GM12878 (cell line): Measurements from ENCODE around the gene PKMYT1.

Experiments used
- CBX5 ChIP-seq: sonication (generic); IDR thresholded peaks from 2 replicates; pipeline ENCODE4 v1.6.1; 2016; ENCODE audit warnings: low read depth, moderate library complexity, mild to moderate bottlenecking, inconsistent platforms
- CHD1 ChIP-seq: IDR thresholded peaks from 2 replicates; pipeline ENCODE4 v1.6.1; 2012; ENCODE audit warnings: low read depth, low read length, improper control_type of control experiment
- CREB1 ChIP-seq: IDR thresholded peaks from 2 replicates; pipeline ENCODE4 v1.6.1; 2012; ENCODE audit warnings: low read depth, mild to moderate bottlenecking, inconsistent platforms
- EZH2 ChIP-seq: IDR thresholded peaks from 2 replicates; pipeline ENCODE4 v1.6.1; 2012; ENCODE audit warnings: low read depth, mild to moderate bottlenecking, control low read depth, inconsistent platforms, low read length, borderline replicate concordance; ENCODE audit not compliant: control insufficient read depth
- GABPA ChIP-seq: IDR thresholded peaks from 2 replicates; pipeline ENCODE4 v1.6.1; 2014; ENCODE audit warnings: antibody characterized with exemption, low read depth, mild to moderate bottlenecking, inconsistent platforms
- POLR2A ChIP-seq: IDR thresholded peaks from 2 replicates; pipeline ENCODE4 v1.6.1; 2011; ENCODE audit warnings: low read depth, mild to moderate bottlenecking, low read length
- RAD21 ChIP-seq: IDR thresholded peaks from 2 replicates; pipeline ENCODE4 v1.6.1; 2011; ENCODE audit warnings: mild to moderate bottlenecking, low read depth, low read length, moderate library complexity; ENCODE audit not compliant: insufficient read depth
- SIN3A ChIP-seq: IDR thresholded peaks from 2 replicates; pipeline ENCODE4 v1.6.1; 2012; ENCODE audit warnings: low read depth, low read length, improper control_type of control experiment
- STAT1 ChIP-seq: fragments of 450-650 bp; conservative IDR thresholded peaks from 2 replicates; pipeline ENCODE4 v1.6.1; 2014; ENCODE audit warnings: antibody characterized with exemption, mild to moderate bottlenecking
- TBL1XR1 ChIP-seq: IDR thresholded peaks from 2 replicates; pipeline ENCODE4 v1.6.1; 2012; ENCODE audit warnings: low read depth, low read length, improper control_type of control experiment
- TF ChIP-seq, protein P1 (sequence below), 3 experiments: IDR thresholded peaks in 2 of 3; conservative IDR thresholded peaks in 1 of 3; 2 replicates each; pipeline ENCODE4 v1.5.1; 2011; ENCODE audit warnings: low read depth in 3 of 3, low read length in 3 of 3, mild to moderate bottlenecking in 3 of 3, control low read depth in 2 of 3, moderate library complexity in 2 of 3, inconsistent platforms in 1 of 3, mixed read lengths in 1 of 3; ENCODE audit not compliant: control insufficient read depth in 2 of 3, insufficient read depth in 1 of 3; ENCODE audit errors: extremely low read depth in 1 of 3
- TF ChIP-seq, protein P2 (sequence below): IDR thresholded peaks from 2 replicates; pipeline ENCODE4 v1.6.1; 2012; ENCODE audit warnings: low read length, inconsistent platforms
- TF ChIP-seq, protein P3 (sequence below): IDR thresholded peaks from 2 replicates; pipeline ENCODE4 v1.6.1; 2012; ENCODE audit warnings: mild to moderate bottlenecking, low read depth, low read length
- TF ChIP-seq, protein P4 (sequence below): IDR thresholded peaks from 2 replicates; pipeline ENCODE4 v1.6.1; 2011; ENCODE audit warnings: low read depth, low read length, improper control_type of control experiment, borderline replicate concordance

DNA sequence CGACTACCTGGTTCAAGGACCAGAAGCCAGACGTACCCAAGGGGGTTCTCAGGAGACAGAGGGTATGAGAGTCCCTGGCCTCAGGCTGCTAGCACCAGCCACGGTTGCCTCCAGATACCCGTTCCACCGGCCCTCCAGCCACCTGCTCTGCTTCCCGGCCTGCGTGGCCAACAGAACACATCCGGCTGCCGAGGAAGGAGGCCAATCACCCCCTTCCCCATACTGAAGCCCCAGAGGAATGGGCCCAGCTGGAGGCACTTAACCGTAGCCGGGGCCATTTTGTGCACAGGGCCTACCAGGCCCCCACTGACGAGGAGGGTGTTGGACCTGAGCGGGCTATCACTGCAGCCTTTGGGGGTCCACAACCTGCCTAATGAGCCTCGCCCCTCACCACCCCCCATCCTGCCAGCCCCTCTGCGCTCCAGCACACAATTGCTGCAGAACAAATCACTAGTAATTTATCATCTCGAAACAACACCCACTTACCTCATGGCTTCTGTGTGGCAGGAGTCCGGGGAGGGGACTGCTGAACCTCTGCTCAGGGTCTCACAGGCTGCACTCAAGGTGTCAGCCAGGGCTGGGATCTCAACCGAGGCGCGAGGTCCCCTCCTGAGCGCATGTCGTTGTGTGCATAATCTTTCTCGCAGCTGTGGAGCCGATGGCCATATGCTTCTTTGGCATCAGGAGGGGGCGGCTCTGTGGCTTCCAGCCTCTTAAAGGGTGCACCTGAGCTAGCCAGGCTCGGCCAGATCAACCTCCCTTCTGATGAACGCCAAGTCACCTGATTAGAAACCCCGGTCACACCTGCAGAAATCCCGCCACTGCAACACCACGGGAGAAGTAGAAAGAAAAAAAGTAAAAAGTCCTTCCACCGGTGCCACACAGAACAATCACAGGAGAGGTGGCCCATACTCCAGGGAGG is 26.3 kb downstream of the PKMYT1 start:
- TF ChIP-seq, protein P1, sequence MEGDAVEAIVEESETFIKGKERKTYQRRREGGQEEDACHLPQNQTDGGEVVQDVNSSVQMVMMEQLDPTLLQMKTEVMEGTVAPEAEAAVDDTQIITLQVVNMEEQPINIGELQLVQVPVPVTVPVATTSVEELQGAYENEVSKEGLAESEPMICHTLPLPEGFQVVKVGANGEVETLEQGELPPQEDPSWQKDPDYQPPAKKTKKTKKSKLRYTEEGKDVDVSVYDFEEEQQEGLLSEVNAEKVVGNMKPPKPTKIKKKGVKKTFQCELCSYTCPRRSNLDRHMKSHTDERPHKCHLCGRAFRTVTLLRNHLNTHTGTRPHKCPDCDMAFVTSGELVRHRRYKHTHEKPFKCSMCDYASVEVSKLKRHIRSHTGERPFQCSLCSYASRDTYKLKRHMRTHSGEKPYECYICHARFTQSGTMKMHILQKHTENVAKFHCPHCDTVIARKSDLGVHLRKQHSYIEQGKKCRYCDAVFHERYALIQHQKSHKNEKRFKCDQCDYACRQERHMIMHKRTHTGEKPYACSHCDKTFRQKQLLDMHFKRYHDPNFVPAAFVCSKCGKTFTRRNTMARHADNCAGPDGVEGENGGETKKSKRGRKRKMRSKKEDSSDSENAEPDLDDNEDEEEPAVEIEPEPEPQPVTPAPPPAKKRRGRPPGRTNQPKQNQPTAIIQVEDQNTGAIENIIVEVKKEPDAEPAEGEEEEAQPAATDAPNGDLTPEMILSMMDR (IDR thresholded peaks at IDR 0.05 in 2 of 3, conservative IDR thresholded peaks at IDR 0.05 in 1 of 3; ENCODE audit: control insufficient read depth in 2 of 3, extremely low read depth in 1 of 3, insufficient read depth in 1 of 3, low read depth in 3 of 3, low read length in 3 of 3): no peak
- TF ChIP-seq POLR2A (no peak), TBL1XR1 (no peak), RAD21 (no peak), EZH2 (no peak), CBX5 (no peak), STAT1 (no peak), CREB1 (no peak), CHD1 (no peak), GABPA (no peak), SIN3A (no peak)
- TF ChIP-seq, protein P2, sequence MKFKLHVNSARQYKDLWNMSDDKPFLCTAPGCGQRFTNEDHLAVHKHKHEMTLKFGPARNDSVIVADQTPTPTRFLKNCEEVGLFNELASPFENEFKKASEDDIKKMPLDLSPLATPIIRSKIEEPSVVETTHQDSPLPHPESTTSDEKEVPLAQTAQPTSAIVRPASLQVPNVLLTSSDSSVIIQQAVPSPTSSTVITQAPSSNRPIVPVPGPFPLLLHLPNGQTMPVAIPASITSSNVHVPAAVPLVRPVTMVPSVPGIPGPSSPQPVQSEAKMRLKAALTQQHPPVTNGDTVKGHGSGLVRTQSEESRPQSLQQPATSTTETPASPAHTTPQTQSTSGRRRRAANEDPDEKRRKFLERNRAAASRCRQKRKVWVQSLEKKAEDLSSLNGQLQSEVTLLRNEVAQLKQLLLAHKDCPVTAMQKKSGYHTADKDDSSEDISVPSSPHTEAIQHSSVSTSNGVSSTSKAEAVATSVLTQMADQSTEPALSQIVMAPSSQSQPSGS: no peak
- TF ChIP-seq, protein P3, sequence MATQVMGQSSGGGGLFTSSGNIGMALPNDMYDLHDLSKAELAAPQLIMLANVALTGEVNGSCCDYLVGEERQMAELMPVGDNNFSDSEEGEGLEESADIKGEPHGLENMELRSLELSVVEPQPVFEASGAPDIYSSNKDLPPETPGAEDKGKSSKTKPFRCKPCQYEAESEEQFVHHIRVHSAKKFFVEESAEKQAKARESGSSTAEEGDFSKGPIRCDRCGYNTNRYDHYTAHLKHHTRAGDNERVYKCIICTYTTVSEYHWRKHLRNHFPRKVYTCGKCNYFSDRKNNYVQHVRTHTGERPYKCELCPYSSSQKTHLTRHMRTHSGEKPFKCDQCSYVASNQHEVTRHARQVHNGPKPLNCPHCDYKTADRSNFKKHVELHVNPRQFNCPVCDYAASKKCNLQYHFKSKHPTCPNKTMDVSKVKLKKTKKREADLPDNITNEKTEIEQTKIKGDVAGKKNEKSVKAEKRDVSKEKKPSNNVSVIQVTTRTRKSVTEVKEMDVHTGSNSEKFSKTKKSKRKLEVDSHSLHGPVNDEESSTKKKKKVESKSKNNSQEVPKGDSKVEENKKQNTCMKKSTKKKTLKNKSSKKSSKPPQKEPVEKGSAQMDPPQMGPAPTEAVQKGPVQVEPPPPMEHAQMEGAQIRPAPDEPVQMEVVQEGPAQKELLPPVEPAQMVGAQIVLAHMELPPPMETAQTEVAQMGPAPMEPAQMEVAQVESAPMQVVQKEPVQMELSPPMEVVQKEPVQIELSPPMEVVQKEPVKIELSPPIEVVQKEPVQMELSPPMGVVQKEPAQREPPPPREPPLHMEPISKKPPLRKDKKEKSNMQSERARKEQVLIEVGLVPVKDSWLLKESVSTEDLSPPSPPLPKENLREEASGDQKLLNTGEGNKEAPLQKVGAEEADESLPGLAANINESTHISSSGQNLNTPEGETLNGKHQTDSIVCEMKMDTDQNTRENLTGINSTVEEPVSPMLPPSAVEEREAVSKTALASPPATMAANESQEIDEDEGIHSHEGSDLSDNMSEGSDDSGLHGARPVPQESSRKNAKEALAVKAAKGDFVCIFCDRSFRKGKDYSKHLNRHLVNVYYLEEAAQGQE: no peak
- TF ChIP-seq, protein P4, sequence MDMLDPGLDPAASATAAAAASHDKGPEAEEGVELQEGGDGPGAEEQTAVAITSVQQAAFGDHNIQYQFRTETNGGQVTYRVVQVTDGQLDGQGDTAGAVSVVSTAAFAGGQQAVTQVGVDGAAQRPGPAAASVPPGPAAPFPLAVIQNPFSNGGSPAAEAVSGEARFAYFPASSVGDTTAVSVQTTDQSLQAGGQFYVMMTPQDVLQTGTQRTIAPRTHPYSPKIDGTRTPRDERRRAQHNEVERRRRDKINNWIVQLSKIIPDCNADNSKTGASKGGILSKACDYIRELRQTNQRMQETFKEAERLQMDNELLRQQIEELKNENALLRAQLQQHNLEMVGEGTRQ: no peak
